HG02588 (cell line): ENCODE results near the gene SPCS1.

Experiments used
- ATAC-seq: cut with Tn5 transposase; IDR thresholded peaks from one replicate; pipeline ENCODE4 v1.9.1; 2021; ENCODE audit warnings: mild to moderate bottlenecking, moderate library complexity; ENCODE audit not compliant: unreplicated experiment

The SPCS1 gene

DNA sequence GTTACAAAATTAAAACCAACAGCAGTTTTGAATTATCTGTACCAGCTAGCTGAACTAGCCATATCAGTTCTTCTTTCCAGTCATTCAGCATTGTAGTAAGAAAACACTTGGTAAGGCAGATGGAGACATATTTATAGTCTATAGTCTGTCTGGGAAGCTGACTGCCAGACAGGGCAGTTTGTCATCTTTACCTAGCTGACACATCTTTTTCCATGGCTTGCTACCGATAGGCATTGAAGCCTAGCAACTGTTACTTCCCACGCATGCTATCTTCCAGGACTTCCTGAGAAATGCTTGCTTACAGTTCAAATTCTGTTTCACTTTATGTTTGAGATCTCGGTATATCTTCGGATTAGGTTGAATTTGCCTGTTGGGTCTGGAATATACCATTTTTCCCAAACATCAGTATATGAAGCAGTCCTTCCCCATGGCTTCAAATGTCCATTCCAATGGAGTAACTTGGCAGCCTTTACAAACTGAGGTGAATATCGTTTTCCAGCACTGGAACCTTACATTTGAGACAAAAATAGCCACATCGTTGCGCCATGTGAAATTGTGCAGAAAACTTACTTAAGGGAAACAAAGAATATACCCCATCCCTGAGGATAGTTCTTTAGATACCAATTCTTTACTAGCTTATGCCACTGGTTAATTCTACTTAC, 11.2 kb upstream of the SPCS1 start:
- no peak for ATAC-seq

DNA sequence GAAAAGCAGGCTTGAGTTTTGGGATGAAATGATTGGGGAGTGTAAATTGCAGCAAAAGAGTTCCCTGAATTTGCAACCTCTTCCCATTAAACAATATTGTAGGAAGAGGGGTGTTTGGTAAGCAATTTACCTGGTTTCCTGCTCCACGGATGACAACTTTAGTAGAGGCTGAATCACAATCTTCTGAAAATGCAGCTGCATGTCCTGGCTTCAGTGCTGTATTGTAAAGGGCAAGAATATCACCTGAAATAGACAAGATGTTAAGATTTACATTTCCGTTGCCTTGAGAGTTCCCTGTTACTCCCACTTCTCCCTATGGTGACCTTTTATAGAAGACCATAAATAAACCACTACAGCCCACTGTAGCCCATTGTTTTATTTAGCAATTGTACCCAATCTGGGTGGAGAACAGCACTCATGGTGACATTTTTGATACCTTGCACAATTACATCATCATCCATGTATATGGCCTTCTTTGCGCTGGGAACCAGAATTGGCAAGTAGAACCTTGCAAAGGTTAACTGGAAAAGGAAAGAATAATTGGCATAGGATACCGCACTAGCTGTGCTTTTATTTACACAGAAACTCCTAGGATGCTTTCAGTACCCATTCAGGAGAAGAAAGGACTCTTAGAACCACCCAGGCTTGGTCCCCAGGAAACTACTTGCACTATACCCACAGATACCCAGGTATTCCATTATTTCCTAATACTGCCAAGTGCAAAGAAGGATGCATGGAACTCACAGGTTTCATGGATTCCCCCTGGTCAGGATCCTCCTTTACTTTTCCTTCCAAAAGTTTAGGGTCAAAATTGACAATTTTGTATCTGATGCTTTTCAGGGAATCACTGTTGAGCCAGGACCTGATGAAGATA, 9.9 kb upstream of the SPCS1 start:
- no peak for ATAC-seq

DNA sequence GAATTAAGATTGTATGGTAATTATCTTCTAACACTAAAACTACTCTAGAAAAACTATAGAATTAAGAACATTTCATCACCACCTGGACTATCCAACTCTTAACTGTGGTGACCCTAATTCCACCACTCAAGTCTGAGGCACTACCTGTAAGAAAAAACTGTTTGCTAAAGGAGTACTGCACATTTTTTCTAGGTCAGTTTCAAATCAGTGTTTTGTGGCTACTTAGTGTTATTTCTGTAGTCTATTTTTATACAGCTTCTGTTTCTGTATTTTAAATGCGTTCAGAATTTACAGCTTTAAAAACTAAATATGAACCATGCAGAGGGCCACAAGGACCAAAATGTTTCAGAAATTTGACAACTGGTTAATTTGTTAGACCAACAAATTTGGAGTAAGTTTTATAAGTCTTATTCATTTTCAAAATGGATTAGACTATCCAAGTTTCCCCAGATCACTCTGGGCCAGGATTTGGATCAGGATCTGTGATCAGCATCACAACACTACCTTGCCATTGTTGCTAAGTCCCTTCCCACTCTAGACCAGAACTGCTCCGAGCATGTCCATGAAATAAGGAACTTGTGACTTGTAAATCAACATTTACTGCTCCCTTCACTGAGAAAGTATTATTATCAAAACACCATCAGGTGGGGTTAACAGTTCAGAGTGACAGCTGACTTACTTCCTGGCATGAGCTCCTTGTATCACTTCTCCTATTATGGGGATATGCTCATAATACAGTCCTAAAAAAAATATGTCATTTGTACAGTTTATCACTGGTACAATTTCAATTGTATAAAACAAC, 8.9 kb upstream of the SPCS1 start:
- no peak for ATAC-seq

DNA sequence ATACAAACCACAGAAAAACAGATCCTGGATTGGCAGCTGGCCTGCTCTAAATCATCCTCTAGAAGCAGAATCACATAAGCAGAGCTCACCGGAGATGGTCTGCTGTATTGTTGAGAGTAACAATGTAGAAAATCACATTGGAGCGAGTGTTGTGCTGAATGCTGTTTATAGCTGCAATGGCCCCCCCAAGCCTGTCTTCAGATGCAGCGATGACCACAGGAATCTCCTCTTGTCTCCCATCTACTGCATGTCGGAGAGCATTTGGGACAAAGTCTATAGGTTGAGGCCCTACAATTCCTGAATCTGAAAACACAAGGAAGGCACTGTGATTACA, 8.3 kb upstream of the SPCS1 start:
- ATAC-seq = no peak

DNA sequence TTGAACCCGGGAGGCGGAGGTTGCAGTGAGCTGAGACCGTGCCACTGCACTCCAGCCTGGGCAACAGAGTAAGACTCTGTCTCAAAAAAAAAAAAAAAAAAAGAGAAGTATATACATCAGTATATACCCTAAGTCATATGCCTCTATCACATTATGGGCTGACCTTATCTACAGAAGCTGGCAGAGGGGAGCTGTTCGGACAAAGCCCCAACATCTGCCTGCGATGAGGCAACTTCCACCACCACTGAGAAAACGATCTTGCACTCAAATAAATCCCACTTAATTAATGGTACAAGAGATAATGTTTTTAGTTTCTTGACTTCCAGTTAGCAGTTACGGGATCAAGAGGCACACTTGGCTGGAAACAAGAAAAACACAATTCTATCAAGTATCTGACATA, 2.6 kb upstream of the SPCS1 start:
- no peak for ATAC-seq

DNA sequence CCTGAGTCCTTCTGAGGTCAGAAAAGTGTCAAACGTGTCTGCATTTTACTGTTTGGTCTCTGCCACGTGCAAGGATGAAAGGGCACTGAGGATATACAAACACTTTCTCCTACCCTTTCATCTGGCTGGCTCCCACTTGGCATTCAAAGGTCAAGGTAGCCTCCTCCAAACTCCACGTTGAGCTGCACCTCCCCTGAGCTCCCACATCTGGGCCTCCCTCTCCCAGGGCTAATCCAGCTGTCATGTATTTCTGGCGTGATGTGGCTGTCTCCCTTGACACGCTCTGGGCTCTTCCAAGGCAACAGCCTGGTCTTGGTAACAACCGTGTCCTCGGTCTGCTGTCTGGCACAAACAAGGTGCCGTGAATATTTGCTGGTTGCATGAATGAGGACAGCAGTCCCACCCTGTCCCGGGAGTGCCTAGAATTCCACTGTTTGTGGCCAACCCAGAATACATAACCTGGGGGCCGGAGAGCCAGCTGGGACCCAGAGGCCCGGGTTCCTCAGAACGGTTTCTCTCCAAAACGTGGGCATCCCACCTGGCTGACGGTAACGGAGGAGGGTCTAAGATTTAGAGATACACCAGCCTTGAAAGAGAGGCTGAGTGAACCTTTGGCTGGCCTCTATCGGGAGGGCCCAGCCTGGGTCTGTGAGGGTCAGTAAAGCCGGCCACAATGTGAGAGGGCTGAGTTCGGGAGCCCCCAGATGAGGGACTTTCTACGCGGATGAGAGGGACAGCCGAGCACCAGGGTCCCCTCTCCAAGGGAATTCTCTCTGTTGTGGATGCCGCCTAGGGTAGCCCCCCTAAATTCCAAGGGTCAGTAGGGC, 1.1 kb upstream of the SPCS1 start:
- ATAC-seq = peak; percentile 11

DNA sequence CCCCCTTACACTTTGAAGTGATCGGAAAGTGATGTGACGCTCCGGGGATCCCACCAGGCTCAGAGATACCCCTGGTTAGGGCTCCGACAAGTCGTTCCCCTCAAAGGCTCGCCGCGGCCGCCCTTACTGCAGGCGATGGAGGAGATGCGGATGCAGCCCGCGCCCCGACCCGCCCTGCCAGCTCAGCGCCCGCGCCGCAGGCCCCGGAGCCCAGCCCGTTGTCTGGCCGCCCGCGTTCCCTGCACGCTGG, 543 bp upstream of the SPCS1 start:
- ATAC-seq = no peak

DNA sequence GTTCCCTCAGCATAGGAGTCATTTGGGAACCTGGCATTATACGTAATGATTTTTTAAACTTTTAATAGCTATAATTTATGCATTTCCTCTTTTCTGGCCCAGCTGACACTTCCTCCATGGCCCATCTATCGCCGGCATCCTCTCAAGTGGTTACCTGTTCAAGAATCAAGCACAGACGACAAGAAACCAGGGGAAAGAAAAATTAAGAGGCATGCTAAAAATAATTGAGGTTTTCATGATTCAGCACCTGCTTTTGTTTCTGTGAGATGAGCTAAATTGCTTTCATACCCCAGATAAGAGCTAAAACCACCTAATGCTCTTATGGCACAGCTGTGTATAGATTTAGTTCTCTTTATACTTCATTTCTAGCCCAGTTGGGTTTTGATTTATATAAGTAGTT, 1.7 kb downstream of the SPCS1 start:
- ATAC-seq = no peak

DNA sequence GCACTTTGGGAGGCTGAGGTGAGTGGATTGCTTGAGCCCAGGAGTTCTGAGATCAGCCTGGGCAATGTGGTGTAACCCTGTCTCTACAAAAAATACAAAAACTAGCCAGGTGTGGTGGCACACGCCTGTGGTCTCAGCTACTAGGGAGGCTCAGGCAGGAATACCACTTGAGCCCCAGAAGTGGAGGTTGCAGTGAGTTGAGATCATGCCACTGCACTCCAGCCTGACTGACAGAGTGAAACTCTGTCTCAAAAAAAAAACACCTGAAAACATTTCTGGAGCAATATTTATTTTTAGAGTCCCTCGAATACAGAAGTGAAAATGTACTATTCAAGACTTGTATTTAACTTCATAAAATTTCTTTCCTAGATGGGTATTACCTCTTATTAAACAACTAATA, 4.6 kb downstream of the SPCS1 start:
- no peak for ATAC-seq

DNA sequence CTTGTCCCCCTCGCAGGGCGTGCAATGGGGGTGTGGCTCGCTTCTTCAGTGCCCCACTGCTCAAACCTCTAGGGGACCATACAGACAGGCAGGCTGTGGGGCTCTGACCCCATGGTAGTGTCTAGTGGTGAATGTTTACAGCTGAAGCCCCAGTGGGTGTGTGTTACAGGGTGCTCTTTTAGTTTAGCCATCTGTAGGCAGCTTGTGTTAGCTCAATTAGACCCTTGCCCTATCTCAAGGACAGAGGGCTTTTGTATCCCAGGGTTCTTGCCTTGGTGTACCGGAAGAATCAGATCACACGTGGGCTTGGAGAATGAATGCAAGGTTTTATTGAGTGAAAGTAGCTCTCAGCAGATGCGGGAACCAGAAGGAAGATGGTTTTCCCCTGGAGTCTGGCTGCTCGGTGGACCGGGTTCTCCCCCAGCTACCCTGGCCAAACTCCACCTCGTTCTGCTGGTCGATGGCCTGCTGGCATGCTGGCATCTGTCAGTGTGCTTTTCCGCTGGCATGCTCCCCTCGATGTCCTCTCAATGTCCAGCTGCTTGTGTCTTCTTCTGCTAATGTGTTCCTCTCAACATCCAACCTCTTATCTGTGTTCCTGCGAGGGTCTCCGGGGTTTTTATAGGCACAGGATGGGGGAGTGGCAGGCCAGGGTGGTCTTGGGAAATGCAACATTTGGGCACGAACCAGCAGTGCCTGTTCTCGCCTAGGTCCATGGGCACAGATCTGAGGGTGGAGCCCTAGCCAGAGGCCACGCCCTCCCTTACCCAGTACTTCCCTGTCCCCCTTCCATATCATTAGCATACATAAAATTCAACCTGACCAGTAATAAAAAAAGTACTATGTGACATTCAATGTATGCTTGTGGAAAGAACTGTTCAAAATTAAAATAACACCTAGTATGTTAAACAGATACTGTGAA, 6.6 kb downstream of the SPCS1 start:
- no peak for ATAC-seq

DNA sequence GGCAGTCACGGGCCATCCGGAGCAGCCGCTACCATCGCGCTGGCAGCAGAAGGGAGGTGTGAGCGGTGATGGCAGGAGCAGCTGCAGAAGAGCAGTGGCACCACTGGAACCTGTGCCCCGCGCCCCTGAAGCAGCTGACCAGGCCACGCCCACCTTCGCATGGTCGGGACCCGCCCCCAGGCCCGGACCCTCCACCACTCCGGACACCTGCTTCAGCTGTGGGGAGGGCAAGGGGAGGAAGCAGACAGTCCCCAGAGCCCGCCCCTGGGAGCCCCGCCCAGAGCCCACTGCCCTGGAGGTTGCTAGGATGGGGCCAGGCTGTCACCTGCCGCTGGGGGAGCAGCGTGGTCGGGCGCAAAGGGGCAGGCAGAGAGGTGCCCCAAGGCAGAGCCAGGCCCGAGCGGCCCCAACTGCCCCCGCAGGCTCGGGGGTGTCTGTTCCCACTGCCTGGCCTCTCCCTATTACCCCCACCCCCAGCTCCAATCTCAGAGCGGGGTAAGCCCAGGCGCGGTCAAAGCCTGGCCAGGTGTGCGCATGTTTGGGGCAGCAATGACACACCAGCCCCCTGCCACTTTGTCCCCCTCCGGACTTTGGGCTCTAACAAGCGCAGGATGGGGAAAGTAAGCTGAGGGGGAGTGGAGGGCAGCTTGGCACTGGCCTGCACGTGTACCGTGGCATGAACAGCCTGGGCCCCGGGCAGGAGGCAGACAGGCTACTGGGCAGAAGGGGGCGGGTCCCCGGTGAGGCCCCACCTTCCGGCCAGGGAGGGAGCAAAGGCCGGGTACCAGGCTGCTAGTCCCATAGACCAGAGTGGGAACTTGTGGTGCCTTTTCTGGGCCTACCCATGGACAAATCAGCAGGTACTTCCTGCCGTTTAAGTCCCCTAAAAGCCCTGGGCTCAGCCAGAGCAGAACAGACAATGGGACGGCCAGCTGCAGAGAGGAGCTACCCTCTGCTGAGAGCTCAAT, 8.7 kb downstream of the SPCS1 start:
- no peak for ATAC-seq

DNA sequence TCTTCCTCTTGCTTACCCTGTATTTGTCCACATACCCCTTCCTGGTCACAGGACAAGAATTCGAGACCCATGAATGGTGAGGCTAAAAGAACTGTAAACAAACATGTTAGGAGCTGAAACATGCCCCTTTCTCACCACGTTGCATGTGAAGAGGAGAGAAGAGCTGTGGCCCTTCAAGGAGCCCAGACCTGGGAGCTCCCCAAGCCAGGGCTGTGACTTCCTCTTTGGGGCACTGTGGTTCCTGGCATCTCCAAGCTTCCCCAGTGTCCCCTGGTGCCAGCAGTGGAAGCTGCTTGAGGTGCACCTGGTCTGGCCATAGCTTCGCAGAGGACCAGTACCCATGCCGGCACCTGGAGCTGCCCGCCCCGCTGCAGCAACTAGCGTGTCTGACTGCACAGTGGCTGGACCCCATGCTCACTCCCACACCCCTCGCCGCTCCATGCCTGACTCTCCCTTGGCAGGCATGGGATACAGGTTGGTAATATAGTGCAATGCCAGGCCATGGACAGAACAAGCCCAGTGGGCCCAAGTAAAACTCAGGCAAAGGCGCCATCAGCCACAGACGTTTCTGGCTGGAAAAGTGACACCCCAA, 9.9 kb downstream of the SPCS1 start:
- no peak for ATAC-seq

DNA sequence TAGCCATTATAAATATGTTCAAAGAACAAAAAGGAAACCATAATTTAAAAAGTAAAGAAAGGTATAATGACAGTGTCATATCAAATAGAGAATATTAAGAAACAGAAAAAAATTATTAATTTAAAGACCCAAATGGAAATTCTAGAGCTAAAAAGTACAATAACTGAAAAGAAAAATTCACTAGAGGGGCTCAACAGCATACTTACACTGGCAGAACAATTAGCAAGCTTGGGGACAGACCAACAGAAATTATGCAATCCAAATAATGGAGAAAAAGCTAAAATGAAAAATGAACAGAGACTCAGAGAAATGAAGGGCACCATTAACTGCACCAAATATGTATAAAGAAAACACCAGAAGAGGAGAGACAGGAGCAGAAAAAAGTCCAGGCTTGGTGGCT, 13.7 kb downstream of the SPCS1 start:
- no peak for ATAC-seq

DNA sequence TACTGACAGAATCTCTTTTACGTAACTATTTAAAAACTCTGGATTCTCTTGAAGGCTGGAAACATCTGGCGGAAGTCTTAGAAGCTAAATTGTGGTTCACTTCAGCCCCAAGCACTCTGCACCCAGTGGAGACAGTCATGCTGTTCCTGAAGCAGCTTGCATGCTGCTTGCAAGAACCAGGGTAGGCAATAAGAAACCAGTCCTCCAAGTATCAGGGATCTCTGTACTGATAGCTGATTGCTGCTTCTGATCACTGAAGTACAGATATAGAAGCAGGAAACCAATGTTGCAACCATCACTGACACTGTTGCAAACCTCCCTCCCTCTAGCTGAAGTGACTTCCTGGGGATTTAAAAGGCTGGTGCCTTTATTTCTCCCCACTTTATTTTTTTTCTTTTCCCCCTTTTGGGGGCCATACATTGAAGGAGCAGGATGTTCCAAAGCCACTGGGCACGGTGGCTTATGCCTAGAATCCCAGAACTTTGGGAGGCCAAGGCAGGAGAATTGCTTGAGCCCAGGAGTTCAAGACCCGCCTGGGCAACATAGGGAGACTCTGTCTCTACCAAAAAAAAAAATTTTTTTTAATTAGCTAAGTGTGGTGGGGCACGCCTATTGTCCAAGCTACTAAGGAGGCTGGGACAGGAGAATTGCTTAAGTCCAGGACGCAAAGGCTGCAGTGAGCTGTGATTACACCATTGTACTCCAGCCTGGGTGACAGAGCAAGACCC, 15.3 kb downstream of the SPCS1 start:
- no peak for ATAC-seq

DNA sequence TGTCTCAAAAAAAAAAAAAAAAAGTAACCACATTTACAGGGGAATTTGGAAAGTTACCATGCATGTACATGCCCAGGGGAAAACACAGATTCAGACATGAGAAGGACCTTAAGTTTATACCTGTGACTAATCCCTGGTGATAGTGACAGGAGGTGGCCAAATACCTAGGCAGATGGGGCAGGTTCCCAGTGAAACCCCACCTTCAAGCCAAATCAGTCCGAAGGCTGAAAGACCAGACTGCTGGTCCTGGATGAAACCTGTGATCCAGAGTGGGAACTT, 15.8 kb downstream of the SPCS1 start:
- no peak for ATAC-seq

DNA sequence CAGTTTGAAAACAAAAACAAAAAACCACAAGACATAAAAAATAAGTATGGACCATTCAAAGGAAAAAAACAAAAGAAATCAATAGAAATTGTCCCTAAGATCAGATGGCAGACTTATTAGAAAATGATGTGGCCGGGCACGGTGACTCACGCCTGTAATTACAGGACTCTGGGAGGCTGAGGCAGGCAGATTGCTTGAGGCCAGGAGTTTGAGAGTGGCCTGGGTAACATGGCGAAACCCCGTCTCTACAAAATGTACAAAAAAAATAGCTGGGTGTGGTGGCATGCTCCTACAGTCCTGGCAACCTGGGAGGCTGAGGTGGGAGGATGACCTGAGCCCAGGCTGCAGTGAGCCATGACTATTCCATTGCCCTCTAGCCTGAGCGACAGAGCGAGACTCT, 16.6 kb downstream of the SPCS1 start:
- ATAC-seq = no peak

DNA sequence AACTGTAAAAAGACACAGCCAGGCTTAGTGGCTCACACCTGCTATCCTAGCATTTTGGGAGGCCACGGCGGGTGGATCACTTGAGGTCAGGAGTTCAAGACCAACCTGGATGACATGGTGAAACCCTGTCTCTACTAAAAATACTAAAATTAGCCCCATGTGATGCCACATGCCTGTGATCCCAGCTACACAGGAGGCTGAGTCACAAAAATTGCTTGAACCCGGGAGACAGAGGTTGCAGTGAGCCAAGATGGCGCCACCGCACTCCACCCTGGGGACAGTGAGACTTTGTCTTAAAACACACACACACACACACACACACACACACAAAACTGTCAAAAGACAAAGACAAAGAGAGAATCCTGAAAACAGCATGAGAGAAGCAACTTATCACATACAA, 18.0 kb downstream of the SPCS1 start:
- ATAC-seq = no peak

DNA sequence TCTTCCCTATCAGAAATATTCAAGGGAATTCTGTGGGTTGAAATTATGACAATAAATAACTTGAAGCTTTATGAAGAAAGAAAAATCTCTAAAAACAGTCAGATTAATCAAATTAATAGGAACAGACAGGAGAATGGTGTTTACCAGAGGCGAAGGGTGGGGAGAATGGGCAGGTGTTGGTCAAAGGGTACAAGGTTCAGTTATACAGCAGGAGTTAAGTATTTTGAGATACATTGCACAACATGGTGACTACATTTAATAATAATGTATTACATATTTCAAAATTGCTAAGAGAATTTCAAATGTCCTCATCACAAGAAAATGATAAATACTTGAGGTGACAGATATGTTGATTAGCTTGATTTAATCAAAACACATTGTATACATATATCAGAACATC, 18.6 kb downstream of the SPCS1 start:
- no peak for ATAC-seq
